CD4-positive, alpha-beta T cell treated with Interleukin-21 for 1 hour (primary cell): ENCODE data around the gene WRNIP1.

Experiments used
- DNase-seq: peaks from one replicate; pipeline ENCODE4 v3.0.0-alpha.2; 2020

Gene WRNIP1

GRCh38 chr6:2765166-2765895 is at the start of gene WRNIP1:
Gene WRNIP1 (plus strand): TSS chr6:2765393. CDS start chr6:2765623, 230 bp downstream.
- DNase-seq: peak; percentile 99

GRCh38 chr6:2715737-2716136 is 49.5 kb upstream of the WRNIP1 start:
- no peak for DNase-seq

GRCh38 chr6:2716936-2717700 is 48.1 kb upstream of the WRNIP1 start:
- no peak for DNase-seq

- no peak for DNase-seq
Measured at GRCh38 chr6:2718334-2719092, 46.7 kb upstream of the WRNIP1 start.

- DNase-seq: no peak
Measured at GRCh38 chr6:2719093-2719455, 46.1 kb upstream of the WRNIP1 start.

GRCh38 chr6:2721219-2721618 is 44.0 kb upstream of the WRNIP1 start:
- no peak for DNase-seq

GRCh38 chr6:2725364-2725988 is 39.7 kb upstream of the WRNIP1 start:
- no peak for DNase-seq

- peak; percentile 19 for DNase-seq
Measured at GRCh38 chr6:2725999-2726567, 39.1 kb upstream of the WRNIP1 start.

- DNase-seq: no peak
Measured at GRCh38 chr6:2729921-2730320, 35.3 kb upstream of the WRNIP1 start.

GRCh38 chr6:2730353-2731107 is 34.7 kb upstream of the WRNIP1 start:
- DNase-seq: no peak

GRCh38 chr6:2731281-2731909 is 33.8 kb upstream of the WRNIP1 start:
- no peak for DNase-seq

GRCh38 chr6:2732503-2733089 is 32.6 kb upstream of the WRNIP1 start:
- DNase-seq: no peak

GRCh38 chr6:2733324-2733723 is 31.9 kb upstream of the WRNIP1 start:
- peak; percentile 47 for DNase-seq

GRCh38 chr6:2733736-2734480 is 31.3 kb upstream of the WRNIP1 start:
- no peak for DNase-seq

GRCh38 chr6:2734488-2735166 is 30.6 kb upstream of the WRNIP1 start:
- no peak for DNase-seq

GRCh38 chr6:2737885-2738284 is 27.3 kb upstream of the WRNIP1 start:
- no peak for DNase-seq

GRCh38 chr6:2738373-2738979 is 26.7 kb upstream of the WRNIP1 start:
- DNase-seq: peak; percentile 60

GRCh38 chr6:2739335-2739734 is 25.9 kb upstream of the WRNIP1 start:
- DNase-seq: no peak

GRCh38 chr6:2740581-2740980 is 24.6 kb upstream of the WRNIP1 start:
- no peak for DNase-seq
